Neutrophil (primary cell): ENCODE measurements around the gene IRAK1.

Source experiments
- H3K27ac ChIP-seq: fragments of 200-600 bp; sonication (generic); 2 replicates; pipeline ENCODE4 v1.5.1; 2016; ENCODE audit warnings: mild to moderate bottlenecking, moderate library complexity
- H3K27me3 ChIP-seq: fragments of 200-600 bp; sonication (generic); 2 replicates; pipeline ENCODE4 v1.6.0; 2016; ENCODE audit warnings: mild to moderate bottlenecking
- H3K36me3 ChIP-seq: fragments of 200-600 bp; sonication (generic); 2 replicates; pipeline ENCODE4 v1.5.1; 2017
- H3K4me1 ChIP-seq, 2 experiments: fragments of 200-600 bp in 1 of 2; sonication (generic) in 1 of 2; 1 replicate in 1 of 2; 2 replicates in 1 of 2; pipeline versions ENCODE4 v1.5.1 to v1.6.1; 2013 to 2016; ENCODE audit warnings: low read depth in 1 of 2, low read length in 1 of 2, mild to moderate bottlenecking in 1 of 2, moderate library complexity in 1 of 2; ENCODE audit not compliant: control insufficient read depth in 1 of 2, insufficient read depth in 1 of 2
- H3K4me3 ChIP-seq, 2 experiments: fragments of 200-600 bp in 1 of 2; sonication (generic) in 1 of 2; 1 replicate in 1 of 2; 2 replicates in 1 of 2; pipeline ENCODE4 v1.5.1; 2013 to 2016; ENCODE audit warnings: low read depth in 1 of 2, low read length in 1 of 2, mild to moderate bottlenecking in 1 of 2, moderate library complexity in 1 of 2
- H3K9me3 ChIP-seq: fragments of 200-600 bp; sonication (generic); 2 replicates; pipeline ENCODE4 v1.5.1; 2016
- TF ChIP-seq, protein P1 (sequence below): fragments of 200-600 bp; sonication (generic); IDR thresholded peaks from 2 replicates; pipeline ENCODE4 v1.5.1; 2016; ENCODE audit warnings: antibody characterized with exemption

The IRAK1 gene

DNA sequence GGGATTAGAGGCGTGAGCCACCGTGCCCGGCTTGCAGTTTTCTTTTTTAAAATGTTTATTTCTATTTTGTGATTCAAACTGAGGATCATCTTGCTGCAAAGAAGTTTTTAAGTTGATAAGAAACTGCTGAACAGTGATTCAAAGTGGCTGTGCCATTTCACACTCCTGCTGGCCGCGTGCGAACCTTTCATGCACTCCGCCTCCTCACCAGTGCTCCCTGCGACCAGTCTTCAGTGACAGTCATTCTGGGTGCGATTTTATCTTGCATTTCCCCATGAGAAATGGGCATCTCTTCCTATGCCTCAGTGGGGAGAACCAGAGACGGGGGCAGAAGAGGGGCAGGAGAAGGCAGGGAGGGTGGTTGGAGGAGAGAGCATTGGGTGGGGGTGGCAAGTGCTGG lies 25.7 kb downstream of the IRAK1 start:
- Histone ChIP-seq H3K27me3 (no peaks in the 10 kb centered on the region), H3K4me3 (no peak overlapping the region), H3K27ac (no peak overlapping the region), H3K4me1 (peaks cover 18 to 30% of the 10 kb centered on the region in 2 experiments), H3K36me3 (no peaks in the 10 kb centered on the region), H3K9me3 (no peaks in the 10 kb centered on the region)
- TF ChIP-seq, protein P1, sequence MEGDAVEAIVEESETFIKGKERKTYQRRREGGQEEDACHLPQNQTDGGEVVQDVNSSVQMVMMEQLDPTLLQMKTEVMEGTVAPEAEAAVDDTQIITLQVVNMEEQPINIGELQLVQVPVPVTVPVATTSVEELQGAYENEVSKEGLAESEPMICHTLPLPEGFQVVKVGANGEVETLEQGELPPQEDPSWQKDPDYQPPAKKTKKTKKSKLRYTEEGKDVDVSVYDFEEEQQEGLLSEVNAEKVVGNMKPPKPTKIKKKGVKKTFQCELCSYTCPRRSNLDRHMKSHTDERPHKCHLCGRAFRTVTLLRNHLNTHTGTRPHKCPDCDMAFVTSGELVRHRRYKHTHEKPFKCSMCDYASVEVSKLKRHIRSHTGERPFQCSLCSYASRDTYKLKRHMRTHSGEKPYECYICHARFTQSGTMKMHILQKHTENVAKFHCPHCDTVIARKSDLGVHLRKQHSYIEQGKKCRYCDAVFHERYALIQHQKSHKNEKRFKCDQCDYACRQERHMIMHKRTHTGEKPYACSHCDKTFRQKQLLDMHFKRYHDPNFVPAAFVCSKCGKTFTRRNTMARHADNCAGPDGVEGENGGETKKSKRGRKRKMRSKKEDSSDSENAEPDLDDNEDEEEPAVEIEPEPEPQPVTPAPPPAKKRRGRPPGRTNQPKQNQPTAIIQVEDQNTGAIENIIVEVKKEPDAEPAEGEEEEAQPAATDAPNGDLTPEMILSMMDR: no peak

DNA sequence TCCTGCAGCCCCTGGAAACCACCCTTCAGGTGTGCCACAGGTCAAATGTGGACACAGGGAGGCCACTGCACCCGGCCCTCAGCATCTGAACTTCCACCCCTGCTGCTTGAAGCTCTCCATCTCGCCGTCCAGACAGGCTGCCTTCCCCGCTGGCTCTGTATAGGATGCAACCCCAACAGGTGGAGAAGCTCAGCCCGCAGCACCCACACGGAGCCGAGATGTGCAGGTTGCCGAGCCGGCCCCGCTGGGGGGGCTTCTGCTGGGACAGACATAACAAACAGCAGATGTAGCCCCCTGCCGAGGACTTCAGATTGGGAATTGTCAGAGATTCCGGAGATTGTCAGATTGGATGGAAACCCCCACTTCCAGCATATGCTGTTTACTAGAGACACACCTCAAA lies 26.6 kb downstream of the IRAK1 start:
- no peak overlapping the region for H3K27ac ChIP-seq
- no peaks in the 10 kb centered on the region for H3K36me3 ChIP-seq
- H3K4me3 ChIP-seq: no peak overlapping the region
- H3K9me3 ChIP-seq: no peaks in the 10 kb centered on the region
- TF ChIP-seq, protein P1: no peak
- peaks cover 16 to 30% of the 10 kb centered on the region in 2 experiments for H3K4me1 ChIP-seq
- no peaks in the 10 kb centered on the region for H3K27me3 ChIP-seq

- H3K4me3 ChIP-seq: no peak overlapping the region
- TF ChIP-seq, protein P1: no peak
- H3K9me3 ChIP-seq: no peaks in the 10 kb centered on the region
- H3K27me3 ChIP-seq: no peaks in the 10 kb centered on the region
- H3K36me3 ChIP-seq: no peaks in the 10 kb centered on the region
- H3K4me1 ChIP-seq: peaks cover 13 to 23% of the 10 kb centered on the region in 2 experiments
- no peak overlapping the region for H3K27ac ChIP-seq
Observed at GRCh38 chrX:153992180-153992579, 27.5 kb downstream of the IRAK1 start.

DNA sequence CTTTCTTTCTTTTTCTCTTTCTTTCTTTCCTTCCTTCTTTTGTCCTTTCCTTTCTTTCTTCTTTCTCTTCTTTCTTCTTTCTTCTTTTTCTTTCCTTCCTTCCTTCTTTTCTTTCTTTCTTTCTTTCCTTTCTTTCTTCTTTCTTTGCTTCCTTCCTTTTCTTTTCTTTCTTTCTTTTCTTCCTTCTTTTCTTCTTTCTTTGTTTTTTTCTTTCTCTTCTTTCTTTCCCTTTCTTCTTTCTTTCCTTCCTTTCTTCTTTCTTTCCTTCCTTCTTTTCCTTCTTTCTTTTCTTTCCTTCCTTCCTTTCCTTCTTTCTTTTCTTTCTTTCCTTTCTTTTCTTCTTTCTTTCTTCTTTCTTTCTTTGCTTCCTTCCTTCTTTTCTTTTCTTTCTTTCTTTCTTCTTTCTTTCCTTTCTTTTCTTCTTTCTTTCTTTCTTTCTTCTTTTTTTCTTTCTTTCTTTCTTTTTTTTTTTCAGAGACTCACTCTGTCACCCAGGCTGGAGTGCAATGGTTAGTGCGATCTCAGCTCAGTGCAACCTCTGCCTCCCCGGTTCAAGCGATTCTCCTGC lies 28.6 kb downstream of the IRAK1 start:
- Histone ChIP-seq H3K36me3 (no peaks in the 10 kb centered on the region), H3K4me3 (no peak overlapping the region), H3K27ac (no peak overlapping the region), H3K9me3 (no peaks in the 10 kb centered on the region), H3K4me1 (peaks cover 13 to 23% of the 10 kb centered on the region in 2 experiments), H3K27me3 (no peaks in the 10 kb centered on the region)
- TF ChIP-seq, protein P1: no peak

GRCh38 chrX:153989973-153990655 lies 29.6 kb downstream of the IRAK1 start:
- peaks cover 17 to 28% of the 10 kb centered on the region in 2 experiments for H3K4me1 ChIP-seq
- H3K27me3 ChIP-seq: no peaks in the 10 kb centered on the region
- TF ChIP-seq, protein P1: no peak
- peak overlapping the region; percentile 43 for H3K27ac ChIP-seq
- H3K4me3 ChIP-seq: no peak overlapping the region
- no peaks in the 10 kb centered on the region for H3K9me3 ChIP-seq
- no peaks in the 10 kb centered on the region for H3K36me3 ChIP-seq
